Measurements from ENCODE around the gene PPFIBP1.

Gene PPFIBP1

GRCh38 chr12:27555925-27556778 lies 32.1 kb downstream of the PPFIBP1 start:
- H2BK120ac ChIP-seq (ENCODE audit: insufficient read depth, low read length, poor library complexity), result no peak overlapping the region
- H4K12ac ChIP-seq (ENCODE audit: low read depth, low read length), result no peak overlapping the region
- H2AK5ac ChIP-seq (ENCODE audit: low read length), result no peak overlapping the region
- no peak overlapping the region for H3K27ac ChIP-seq (ENCODE audit: low read depth, low read length)
- H3K18ac ChIP-seq (ENCODE audit: low read length), result no peak overlapping the region
- H3K4me2 ChIP-seq (ENCODE audit: low read length), result no peak overlapping the region
- peak overlapping the region; percentile 55 for H3K4ac ChIP-seq (ENCODE audit: low read depth, low read length)
- no peak overlapping the region for H3K9ac ChIP-seq (ENCODE audit: low read length)
- no peak overlapping the region for H3K23ac ChIP-seq (ENCODE audit: low read length)
- H3K4me3 ChIP-seq (ENCODE audit: low read depth, low read length), result no peak overlapping the region
- H3K9me3 ChIP-seq (ENCODE audit: insufficient read depth, low read depth, low read length), result no peaks in the 10 kb centered on the region
- H3K79me1 ChIP-seq (ENCODE audit: low read length), result no peaks in the 10 kb centered on the region
- H2BK12ac ChIP-seq (ENCODE audit: low read length), result no peak overlapping the region
- no CpG with 5 or more reads among the region's 6 CpGs for WGBS (ENCODE audit: extremely low coverage, insufficient coverage, insufficient read length)
- no peak overlapping the region for H4K91ac ChIP-seq (ENCODE audit: low read depth, low read length)
- H4K8ac ChIP-seq (ENCODE audit: low read depth, low read length), result no peak overlapping the region
- peaks cover 12 to 19% of the 10 kb centered on the region in 2 experiments for H3K4me1 ChIP-seq (ENCODE audit: control insufficient read depth in 1 of 2, insufficient read depth in 2 of 2, low read length in 2 of 2)
- H3K14ac ChIP-seq (ENCODE audit: low read length), result no peak overlapping the region
- no peaks in the 10 kb centered on the region for H3K27me3 ChIP-seq (ENCODE audit: insufficient read depth, low read length)
- peaks cover 4% of the 10 kb centered on the region for H3K79me2 ChIP-seq (ENCODE audit: control insufficient read depth, insufficient read depth, low read length, poor library complexity)
- H3K36me3 ChIP-seq (ENCODE audit: control insufficient read depth in 1 of 2, insufficient read depth in 2 of 2, low read length in 2 of 2), result peaks cover 3 to 4% of the 10 kb centered on the region in 2 experiments
- no peak overlapping the region for H2AFZ ChIP-seq (ENCODE audit: insufficient read depth, low read length, poor library complexity)
- DNase-seq, result no peak
- no peak overlapping the region for H2BK5ac ChIP-seq (ENCODE audit: low read depth, low read length, poor library complexity)

- no peak overlapping the region for H3K4me2 ChIP-seq (ENCODE audit: low read length)
- peaks cover 0 to 3% of the 10 kb centered on the region in 2 experiments for H3K36me3 ChIP-seq (ENCODE audit: control insufficient read depth in 1 of 2, insufficient read depth in 2 of 2, low read length in 2 of 2)
- no peak overlapping the region for H3K27ac ChIP-seq (ENCODE audit: low read depth, low read length)
- no peak overlapping the region for H2BK120ac ChIP-seq (ENCODE audit: insufficient read depth, low read length, poor library complexity)
- no peak overlapping the region for H2AFZ ChIP-seq (ENCODE audit: insufficient read depth, low read length, poor library complexity)
- no peak overlapping the region for H2AK5ac ChIP-seq (ENCODE audit: low read length)
- no peak overlapping the region for H2BK12ac ChIP-seq (ENCODE audit: low read length)
- H3K4me1 ChIP-seq (ENCODE audit: control insufficient read depth in 1 of 2, insufficient read depth in 2 of 2, low read length in 2 of 2), result peaks cover 3 to 9% of the 10 kb centered on the region in 2 experiments
- H3K23ac ChIP-seq (ENCODE audit: low read length), result no peak overlapping the region
- H3K4me3 ChIP-seq (ENCODE audit: low read depth, low read length), result no peak overlapping the region
- no peak overlapping the region for H4K12ac ChIP-seq (ENCODE audit: low read depth, low read length)
- H3K9ac ChIP-seq (ENCODE audit: low read length), result no peak overlapping the region
- no peak for DNase-seq
- H3K27me3 ChIP-seq (ENCODE audit: insufficient read depth, low read length), result no peaks in the 10 kb centered on the region
- no peak overlapping the region for H3K18ac ChIP-seq (ENCODE audit: low read length)
- H2BK5ac ChIP-seq (ENCODE audit: low read depth, low read length, poor library complexity), result no peak overlapping the region
- no peaks in the 10 kb centered on the region for H3K9me3 ChIP-seq (ENCODE audit: insufficient read depth, low read depth, low read length)
- no CpG with 5 or more reads among the region's 2 CpGs for WGBS (ENCODE audit: extremely low coverage, insufficient coverage, insufficient read length)
- no peak overlapping the region for H4K91ac ChIP-seq (ENCODE audit: low read depth, low read length)
- peaks cover 2% of the 10 kb centered on the region for H3K79me1 ChIP-seq (ENCODE audit: low read length)
- H3K4ac ChIP-seq (ENCODE audit: low read depth, low read length), result no peak overlapping the region
- no peak overlapping the region for H4K8ac ChIP-seq (ENCODE audit: low read depth, low read length)
- H3K79me2 ChIP-seq (ENCODE audit: control insufficient read depth, insufficient read depth, low read length, poor library complexity), result peaks cover 5% of the 10 kb centered on the region
- H3K14ac ChIP-seq (ENCODE audit: low read length), result no peak overlapping the region
Measured at GRCh38 chr12:27560126-27560525, 36.1 kb downstream of the PPFIBP1 start.

DNA sequence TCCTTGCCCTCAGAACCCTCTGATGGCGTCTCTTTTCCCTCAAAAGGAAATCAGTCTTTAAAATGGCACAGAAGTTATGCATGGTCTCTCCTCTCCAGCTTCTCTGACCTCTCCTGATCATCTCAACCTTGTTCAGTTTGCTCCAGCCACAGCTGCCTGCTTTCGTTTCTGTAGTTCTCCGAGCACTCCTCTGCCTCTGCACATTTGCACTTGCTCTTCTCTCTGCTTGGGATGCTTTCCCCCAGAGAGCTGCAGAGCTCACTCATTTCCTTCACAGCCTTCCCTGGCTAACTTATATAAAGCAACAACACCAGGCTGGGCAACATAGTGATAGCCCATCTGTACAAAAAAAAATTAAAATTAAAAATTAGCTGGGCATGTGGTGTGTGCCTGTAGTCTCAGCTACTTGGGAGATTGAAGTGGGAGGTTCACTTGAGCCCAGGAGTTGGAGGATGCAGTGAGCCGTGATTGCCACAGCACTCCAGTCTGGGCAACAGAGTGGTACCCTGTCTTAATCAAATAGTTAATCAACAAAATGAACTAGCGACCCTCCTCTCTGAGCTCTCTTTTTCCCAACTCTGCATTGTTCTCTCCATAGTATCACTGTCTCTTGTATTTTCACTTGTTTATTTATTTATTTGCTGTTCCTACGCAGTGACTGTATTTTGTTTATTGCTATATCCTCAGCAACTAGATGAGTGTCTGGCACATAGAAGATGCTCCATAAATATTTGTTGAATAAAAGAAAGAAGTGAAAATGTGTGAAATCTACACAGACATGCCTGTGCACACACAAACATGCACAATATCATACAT lies 37.7 kb downstream of the PPFIBP1 start:
- no peak overlapping the region for H2BK120ac ChIP-seq (ENCODE audit: insufficient read depth, low read length, poor library complexity)

GRCh38 chr12:27564612-27565213 lies 40.7 kb downstream of the PPFIBP1 start:
- peaks cover 3 to 4% of the 10 kb centered on the region in 2 experiments for H3K4me1 ChIP-seq (ENCODE audit: control insufficient read depth in 1 of 2, insufficient read depth in 2 of 2, low read length in 2 of 2)
- H3K9me3 ChIP-seq (ENCODE audit: insufficient read depth, low read depth, low read length), result no peaks in the 10 kb centered on the region
- H3K27me3 ChIP-seq (ENCODE audit: insufficient read depth, low read length), result no peaks in the 10 kb centered on the region
- peaks cover 5% of the 10 kb centered on the region for H3K79me2 ChIP-seq (ENCODE audit: control insufficient read depth, insufficient read depth, low read length, poor library complexity)
- WGBS (ENCODE audit: extremely low coverage, insufficient coverage, insufficient read length), result no CpG with 5 or more reads among the region's 9 CpGs
- no peak overlapping the region for H2BK5ac ChIP-seq (ENCODE audit: low read depth, low read length, poor library complexity)
- no peak overlapping the region for H4K12ac ChIP-seq (ENCODE audit: low read depth, low read length)
- no peak overlapping the region for H3K9ac ChIP-seq (ENCODE audit: low read length)
- H4K91ac ChIP-seq (ENCODE audit: low read depth, low read length), result no peak overlapping the region
- H3K4ac ChIP-seq (ENCODE audit: low read depth, low read length), result no peak overlapping the region
- H2BK12ac ChIP-seq (ENCODE audit: low read length), result no peak overlapping the region
- H3K27ac ChIP-seq (ENCODE audit: low read depth, low read length), result peak overlapping the region; percentile 27
- no peak overlapping the region for H3K4me3 ChIP-seq (ENCODE audit: low read depth, low read length)
- peak in 1 of 2 donors; percentile 14 for DNase-seq
- H3K23ac ChIP-seq (ENCODE audit: low read length), result no peak overlapping the region
- H2AK5ac ChIP-seq (ENCODE audit: low read length), result no peak overlapping the region
- H3K18ac ChIP-seq (ENCODE audit: low read length), result peak overlapping the region; percentile 63
- H3K79me1 ChIP-seq (ENCODE audit: low read length), result peaks cover 2% of the 10 kb centered on the region
- no peak overlapping the region for H4K8ac ChIP-seq (ENCODE audit: low read depth, low read length)
- no peak overlapping the region for H2BK120ac ChIP-seq (ENCODE audit: insufficient read depth, low read length, poor library complexity)
- H3K36me3 ChIP-seq (ENCODE audit: control insufficient read depth in 1 of 2, insufficient read depth in 2 of 2, low read length in 2 of 2), result peaks cover 0 to 2% of the 10 kb centered on the region in 2 experiments
- no peak overlapping the region for H2AFZ ChIP-seq (ENCODE audit: insufficient read depth, low read length, poor library complexity)
- H3K4me2 ChIP-seq (ENCODE audit: low read length), result no peak overlapping the region
- no peak overlapping the region for H3K14ac ChIP-seq (ENCODE audit: low read length)

More for the DNA sequence above, 37.7 kb downstream of the PPFIBP1 start:
- Histone ChIP-seq H3K9ac (ENCODE audit: low read length) (no peak overlapping the region), H3K4me1 (ENCODE audit: control insufficient read depth in 1 of 2, insufficient read depth in 2 of 2, low read length in 2 of 2) (peaks cover 3 to 5% of the 10 kb centered on the region in 2 experiments), H2AK5ac (ENCODE audit: low read length) (no peak overlapping the region), H2BK5ac (ENCODE audit: low read depth, low read length, poor library complexity) (no peak overlapping the region), H3K23ac (ENCODE audit: low read length) (no peak overlapping the region), H2BK12ac (ENCODE audit: low read length) (no peak overlapping the region), H4K8ac (ENCODE audit: low read depth, low read length) (no peak overlapping the region), H2AFZ (ENCODE audit: insufficient read depth, low read length, poor library complexity) (no peak overlapping the region), H3K79me1 (ENCODE audit: low read length) (peaks cover 2% of the 10 kb centered on the region), H4K91ac (ENCODE audit: low read depth, low read length) (no peak overlapping the region), H3K79me2 (ENCODE audit: control insufficient read depth, insufficient read depth, low read length, poor library complexity) (peaks cover 5% of the 10 kb centered on the region), H3K27me3 (ENCODE audit: insufficient read depth, low read length) (no peaks in the 10 kb centered on the region), H3K14ac (ENCODE audit: low read length) (no peak overlapping the region), H3K27ac (ENCODE audit: low read depth, low read length) (no peak overlapping the region), H3K18ac (ENCODE audit: low read length) (no peak overlapping the region), H3K9me3 (ENCODE audit: insufficient read depth, low read depth, low read length) (no peaks in the 10 kb centered on the region), H3K36me3 (ENCODE audit: control insufficient read depth in 1 of 2, insufficient read depth in 2 of 2, low read length in 2 of 2) (peaks cover 0 to 3% of the 10 kb centered on the region in 2 experiments), H3K4ac (ENCODE audit: low read depth, low read length) (peak overlapping the region; percentile 83), H3K4me3 (ENCODE audit: low read depth, low read length) (no peak overlapping the region), H3K4me2 (ENCODE audit: low read length) (no peak overlapping the region), H4K12ac (ENCODE audit: low read depth, low read length) (no peak overlapping the region)
- no peak for DNase-seq
- no CpG with 5 or more reads among the region's 6 CpGs for WGBS (ENCODE audit: extremely low coverage, insufficient coverage, insufficient read length)

Data from trophoblast cell (in vitro differentiated cells and primary cell).